ENCODE results near the gene ACP1.

ACP1 gene

GRCh38 chr2:282371-283263 is 17.9 kb downstream of the ACP1 start:
- no peak for DNase-seq

GRCh38 chr2:283996-284794 is 19.4 kb downstream of the ACP1 start:
- no peak for DNase-seq

DNA sequence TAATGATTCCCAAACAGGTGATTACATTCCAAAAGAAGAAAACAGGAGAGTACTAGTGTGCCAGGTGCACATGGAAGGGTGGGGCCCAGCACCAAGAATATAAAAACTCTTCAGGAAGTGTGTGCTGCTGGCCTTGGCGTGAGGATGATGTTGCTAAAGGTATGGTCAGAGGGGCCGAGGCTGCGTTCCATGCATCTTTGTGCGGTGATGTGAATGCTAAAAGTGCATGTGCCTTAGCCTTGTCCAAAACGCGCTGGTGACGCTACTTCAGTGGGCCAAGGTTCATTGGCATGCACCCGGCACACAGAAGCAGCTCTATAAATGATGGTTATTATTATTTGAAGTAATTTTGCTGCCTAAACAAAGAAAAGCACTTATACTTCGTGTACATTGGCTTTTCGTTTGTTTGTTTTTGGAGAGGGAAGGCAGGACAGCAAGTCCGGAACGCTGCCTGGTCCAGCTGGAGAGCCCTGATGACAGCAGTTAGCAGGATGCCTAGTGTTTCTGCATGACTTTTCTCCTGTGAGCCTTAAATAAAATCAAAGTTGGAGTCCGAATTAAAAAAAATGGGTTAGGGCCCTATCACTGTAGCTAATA is 20.2 kb downstream of the ACP1 start:
- DNase-seq: no peak

- DNase-seq: no peak
Observed at GRCh38 chr2:285531-285930, 20.8 kb downstream of the ACP1 start.

- no peak for DNase-seq
Observed at GRCh38 chr2:286035-286434, 21.3 kb downstream of the ACP1 start.

DNA sequence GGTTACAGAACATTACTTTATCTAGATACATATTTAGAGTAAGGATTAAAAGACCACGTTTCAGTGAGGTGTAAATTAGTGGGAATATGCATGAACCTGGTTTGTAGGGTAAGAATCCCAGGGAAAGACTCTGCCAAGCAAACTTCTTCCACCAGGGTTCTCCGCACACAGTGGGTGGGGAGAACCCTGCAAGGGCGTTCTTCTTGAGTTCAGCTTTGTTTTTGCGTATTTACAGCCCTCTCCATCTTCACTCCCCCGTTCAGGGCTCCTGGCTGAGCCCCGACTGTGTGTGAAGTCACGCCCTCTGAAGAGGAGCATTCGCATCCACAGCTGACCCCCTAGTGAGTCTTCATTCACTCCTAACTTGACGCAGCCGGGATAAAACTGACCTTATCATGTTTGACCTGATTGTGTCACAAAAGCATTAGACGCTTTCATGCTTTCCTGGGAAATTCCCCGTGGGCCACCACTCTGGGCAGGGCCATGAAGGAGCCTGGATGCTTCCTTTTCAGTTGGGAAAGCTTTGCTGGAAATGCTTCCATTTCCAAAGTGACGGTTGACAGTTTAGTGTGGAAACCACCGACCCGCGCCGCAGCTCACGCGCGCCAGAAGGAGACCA is 22.1 kb downstream of the ACP1 start:
- DNase-seq: peak in 1 of 4 experiments; percentile 10

DNA sequence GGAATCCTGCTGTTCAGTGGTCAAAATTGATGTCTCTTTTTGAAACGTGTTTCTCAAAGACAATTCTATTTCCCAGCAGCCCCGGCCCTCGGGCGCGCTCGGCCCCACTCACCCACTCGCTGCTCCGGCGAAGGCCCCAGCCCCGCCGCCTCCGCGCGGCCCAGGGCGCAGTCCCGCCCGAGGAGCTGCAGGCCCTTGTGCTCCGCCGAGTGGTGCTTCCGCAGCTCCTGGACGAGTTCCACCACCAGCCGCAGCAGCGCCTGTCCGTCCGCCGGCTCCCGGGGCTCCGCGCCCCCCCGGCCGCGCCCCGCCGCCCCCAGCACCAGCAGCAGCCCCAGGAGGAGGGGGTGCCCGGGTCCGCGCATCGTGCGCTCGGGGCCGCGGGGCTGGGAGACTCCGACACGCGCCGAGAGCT is 22.7 kb downstream of the ACP1 start:
- peak in 3 of 4 experiments; percentile 19 to 61 (median 27) for DNase-seq

DNA sequence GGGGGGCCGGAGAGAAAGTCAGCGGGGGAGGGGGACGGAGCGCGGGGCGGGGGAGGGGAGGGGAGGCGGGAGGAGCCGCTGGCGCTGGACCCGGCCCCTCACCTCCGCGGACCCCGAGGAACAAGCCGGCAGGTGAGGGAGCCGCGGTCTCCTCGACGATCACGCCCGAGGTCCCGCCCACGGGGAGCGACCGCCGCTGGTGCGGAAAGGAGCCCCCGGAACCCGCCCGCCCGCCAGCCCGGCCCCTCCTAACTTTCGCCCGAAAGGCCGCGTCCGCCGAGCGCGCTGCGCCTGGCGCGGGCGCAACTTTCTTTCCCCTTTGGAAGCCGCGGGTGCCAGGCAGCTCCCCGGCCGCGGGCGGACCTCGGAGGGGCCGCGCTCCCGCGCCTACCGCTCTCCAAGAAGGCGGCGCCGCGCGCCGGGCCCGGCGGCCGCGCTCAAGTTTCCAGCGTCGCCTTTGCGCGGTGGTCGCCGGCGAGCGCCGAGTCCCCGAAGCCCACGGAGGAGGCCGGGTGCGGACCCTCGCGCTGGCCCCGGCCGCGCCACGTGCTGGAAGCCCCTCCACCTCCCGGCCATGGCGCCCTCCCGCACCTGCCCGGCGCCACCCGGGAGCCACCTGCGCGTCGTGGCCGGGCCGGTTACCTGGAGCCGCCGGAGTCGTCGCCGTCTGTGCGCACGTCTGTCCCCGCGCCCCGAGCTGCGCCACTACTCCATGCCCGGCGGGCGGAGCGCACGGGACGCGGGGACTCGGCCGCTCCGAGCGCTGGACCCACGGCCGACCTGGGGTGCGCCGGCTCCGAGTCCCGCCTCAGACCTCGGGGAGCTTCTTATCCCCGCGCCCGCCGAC is 23.4 kb downstream of the ACP1 start, which contains the start of gene ALKAL2:
ALKAL2 (minus strand) TSS at position 181 of the 847 bp plus-strand sequence. CDS start 256 bp downstream, outside the sequence.
- DNase-seq: peak in 2 of 4 experiments; percentile 14 to 35

- no peak for DNase-seq
Observed at GRCh38 chr2:288758-289361, 24.1 kb downstream of the ACP1 start.

- peak in 1 of 4 experiments; percentile 15 for DNase-seq
Observed at GRCh38 chr2:289362-290089, 24.8 kb downstream of the ACP1 start.

- DNase-seq: peak; percentile 58 to 83 (median 62)
Observed at GRCh38 chr2:290090-290722, 25.5 kb downstream of the ACP1 start.

DNA sequence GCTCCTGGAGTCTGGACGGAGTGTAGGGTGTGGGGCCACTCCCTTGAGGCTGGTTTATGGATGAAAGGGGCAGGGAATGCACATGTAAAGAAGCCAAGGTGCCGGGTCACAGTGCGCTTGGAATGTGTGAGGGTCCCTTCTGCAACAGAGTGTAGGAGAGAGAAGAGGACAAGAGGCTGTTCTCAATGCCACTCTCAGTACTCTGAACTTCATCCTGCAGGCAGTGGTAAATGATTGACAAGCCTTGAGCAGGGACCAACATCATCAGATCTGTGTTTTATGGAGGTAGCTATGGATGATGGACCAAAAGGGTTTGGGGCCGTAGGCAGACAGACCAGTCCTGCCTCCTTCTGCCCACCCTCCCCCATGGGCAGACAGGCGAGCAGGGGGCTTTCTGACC is 30.3 kb downstream of the ACP1 start:
- DNase-seq: no peak

GRCh38 chr2:296354-296753 is 31.6 kb downstream of the ACP1 start:
- no peak for DNase-seq

DNA sequence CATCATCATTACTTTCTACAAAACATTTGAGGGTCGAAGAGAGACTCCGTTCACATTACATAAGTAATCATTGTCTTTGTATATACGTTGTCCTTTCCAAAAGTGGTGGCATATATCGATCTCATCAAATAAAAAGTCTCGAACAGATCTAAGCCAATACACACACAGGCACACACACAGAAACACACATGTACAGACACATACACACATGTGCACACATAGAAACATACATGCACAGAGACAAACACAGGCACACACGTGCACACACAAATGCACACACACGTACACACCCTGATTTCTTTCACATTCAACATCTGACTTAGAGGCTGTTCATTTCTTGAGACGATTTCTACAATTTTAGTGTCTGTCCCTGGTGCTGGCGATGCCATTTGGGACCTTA is 40.6 kb downstream of the ACP1 start:
- no peak for DNase-seq

GRCh38 chr2:309148-309953 is 44.6 kb downstream of the ACP1 start:
- DNase-seq: no peak

GRCh38 chr2:309954-310510 is 45.3 kb downstream of the ACP1 start:
- no peak for DNase-seq

- no peak for DNase-seq
Observed at GRCh38 chr2:310994-311393, 46.2 kb downstream of the ACP1 start.

GRCh38 chr2:313991-314390 is 49.2 kb downstream of the ACP1 start:
- DNase-seq: no peak
